DND-41 (cell line): ENCODE data around the gene STX1A.

ENCODE experiments used
- ATAC-seq: fragments of 200-7000 bp; cut with Tn5 transposase; 3 replicates; pipeline ENCODE4 v1.9.1; 2021; ENCODE audit warnings: low read depth; ENCODE audit not compliant: insufficient read depth
- DNase-seq: peaks from one replicate; pipeline ENCODE4 v3.0.0-alpha.2; 2020
- H2AFZ ChIP-seq: 2 replicates; pipeline ENCODE4 v1.6.0; 2012; ENCODE audit warnings: low read depth, low read length
- H3K27ac ChIP-seq: 2 replicates; pipeline ENCODE4 v1.5.1; 2012; ENCODE audit warnings: low read length, inconsistent platforms
- H3K27me3 ChIP-seq: fragments of 200-600 bp; sonication (generic); 2 replicates; pipeline ENCODE4 v1.6.0; 2012; ENCODE audit warnings: low read length, mild to moderate bottlenecking, inconsistent platforms; ENCODE audit not compliant: insufficient read depth, poor library complexity
- H3K36me3 ChIP-seq: 2 replicates; pipeline ENCODE4 v1.5.1; 2012; ENCODE audit warnings: low read length, inconsistent platforms; ENCODE audit not compliant: insufficient read depth
- H3K4me1 ChIP-seq: 2 replicates; pipeline ENCODE4 v1.5.1; 2012; ENCODE audit warnings: mild to moderate bottlenecking, low read length; ENCODE audit not compliant: insufficient read depth
- H3K4me2 ChIP-seq: 2 replicates; pipeline ENCODE4 v1.6.0; 2012; ENCODE audit warnings: mild to moderate bottlenecking, moderate library complexity, low read length, inconsistent platforms; ENCODE audit not compliant: insufficient read depth
- H3K4me3 ChIP-seq, 2 experiments: fragments of 200-600 bp in 1 of 2; shearing (Covaris generic) in 1 of 2; 2 replicates each; pipeline ENCODE4 v1.5.1; 2012 to 2016; ENCODE audit warnings: inconsistent platforms in 2 of 2, low read length in 2 of 2, mild to moderate bottlenecking in 2 of 2, low read depth in 1 of 2, moderate library complexity in 1 of 2
- H3K79me2 ChIP-seq: 2 replicates; pipeline ENCODE4 v1.6.0; 2012; ENCODE audit warnings: low read length, inconsistent platforms; ENCODE audit not compliant: insufficient read depth
- H3K9ac ChIP-seq: 2 replicates; pipeline ENCODE4 v1.6.0; 2012; ENCODE audit warnings: low read depth, mild to moderate bottlenecking, inconsistent platforms, low read length, moderate library complexity
- H3K9me3 ChIP-seq: 2 replicates; pipeline ENCODE4 v1.5.1; 2012; ENCODE audit warnings: low read length, moderate library complexity, mild to moderate bottlenecking, inconsistent platforms; ENCODE audit not compliant: insufficient read depth, severe bottlenecking
- H4K20me1 ChIP-seq: 2 replicates; pipeline ENCODE4 v1.6.0; 2012; ENCODE audit warnings: low read length; ENCODE audit not compliant: insufficient read depth
- EZH2 ChIP-seq: IDR thresholded peaks from 3 replicates; pipeline ENCODE4 v1.6.1; 2012; ENCODE audit warnings: borderline replicate concordance, low read depth, mild to moderate bottlenecking, moderate library complexity, low read length, inconsistent platforms; ENCODE audit not compliant: severe bottlenecking
- TF ChIP-seq, protein P1 (sequence below): IDR thresholded peaks from 2 replicates; pipeline ENCODE4 v1.5.1; 2012; ENCODE audit warnings: borderline replicate concordance, low read length, moderate library complexity, mild to moderate bottlenecking; ENCODE audit not compliant: poor library complexity, severe bottlenecking; ENCODE audit errors: extremely low read depth

STX1A gene

DNA sequence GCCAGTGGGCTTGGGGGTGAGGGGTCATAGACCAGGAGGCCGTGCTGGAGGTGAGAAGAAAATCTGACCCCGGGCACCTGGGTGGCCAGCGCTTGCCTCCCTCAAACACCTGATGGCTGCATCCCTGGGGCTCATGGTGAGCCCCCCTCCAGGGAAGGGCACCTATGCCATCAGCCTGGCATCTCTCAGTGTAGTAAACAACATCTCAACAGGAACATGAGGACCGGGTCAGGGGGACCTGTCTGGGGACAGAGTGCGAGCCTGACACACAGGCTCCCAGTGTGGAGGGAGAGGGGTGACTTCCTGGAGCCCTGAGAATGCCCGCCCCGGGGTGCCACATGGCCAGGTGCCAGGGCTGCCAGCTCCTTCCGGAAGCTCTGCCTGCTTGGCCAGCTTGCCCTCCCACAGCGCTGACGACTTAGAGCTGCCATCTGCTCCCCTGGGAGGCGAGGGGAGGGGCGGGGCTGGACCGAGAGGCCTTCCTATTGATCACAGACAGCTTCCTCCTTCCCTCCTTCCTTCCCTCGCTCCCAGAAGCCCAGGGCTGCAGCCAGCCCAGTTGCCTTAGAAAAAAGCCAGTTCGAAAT, 12.3 kb downstream of the STX1A start:
- Histone ChIP-seq H3K79me2 (no peaks in the 10 kb centered on the region), H3K4me3 (no peak overlapping the region), H4K20me1 (peaks cover 17% of the 10 kb centered on the region), H3K9me3 (no peaks in the 10 kb centered on the region), H3K27me3 (no peaks in the 10 kb centered on the region), H3K4me1 (peaks cover 18% of the 10 kb centered on the region), H3K4me2 (peak overlapping the region; percentile 58), H3K9ac (0 out of 2 replicates have a peak overlapping the region, but pooled peaks have one; percentile 15), H3K36me3 (no peaks in the 10 kb centered on the region), H3K27ac (no peak overlapping the region), H2AFZ (0 out of 2 replicates have a peak overlapping the region, but pooled peaks have one; percentile 10)
- TF ChIP-seq, protein P1, sequence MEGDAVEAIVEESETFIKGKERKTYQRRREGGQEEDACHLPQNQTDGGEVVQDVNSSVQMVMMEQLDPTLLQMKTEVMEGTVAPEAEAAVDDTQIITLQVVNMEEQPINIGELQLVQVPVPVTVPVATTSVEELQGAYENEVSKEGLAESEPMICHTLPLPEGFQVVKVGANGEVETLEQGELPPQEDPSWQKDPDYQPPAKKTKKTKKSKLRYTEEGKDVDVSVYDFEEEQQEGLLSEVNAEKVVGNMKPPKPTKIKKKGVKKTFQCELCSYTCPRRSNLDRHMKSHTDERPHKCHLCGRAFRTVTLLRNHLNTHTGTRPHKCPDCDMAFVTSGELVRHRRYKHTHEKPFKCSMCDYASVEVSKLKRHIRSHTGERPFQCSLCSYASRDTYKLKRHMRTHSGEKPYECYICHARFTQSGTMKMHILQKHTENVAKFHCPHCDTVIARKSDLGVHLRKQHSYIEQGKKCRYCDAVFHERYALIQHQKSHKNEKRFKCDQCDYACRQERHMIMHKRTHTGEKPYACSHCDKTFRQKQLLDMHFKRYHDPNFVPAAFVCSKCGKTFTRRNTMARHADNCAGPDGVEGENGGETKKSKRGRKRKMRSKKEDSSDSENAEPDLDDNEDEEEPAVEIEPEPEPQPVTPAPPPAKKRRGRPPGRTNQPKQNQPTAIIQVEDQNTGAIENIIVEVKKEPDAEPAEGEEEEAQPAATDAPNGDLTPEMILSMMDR, result no peak
- TF ChIP-seq EZH2, result no peak
- ATAC-seq, result peak; percentile 64
- peak; percentile 74 for DNase-seq

GRCh38 chr7:73706126-73707044, 13.1 kb downstream of the STX1A start:
- Histone ChIP-seq H3K9ac (no peak overlapping the region), H3K4me1 (peaks cover 18% of the 10 kb centered on the region), H3K9me3 (no peaks in the 10 kb centered on the region), H2AFZ (no peak overlapping the region), H3K27me3 (no peaks in the 10 kb centered on the region), H3K27ac (no peak overlapping the region), H3K36me3 (no peaks in the 10 kb centered on the region), H4K20me1 (peaks cover 12% of the 10 kb centered on the region; the same call in 1 of the 2 replicates), H3K4me2 (peak overlapping the region; percentile 58), H3K4me3 (no peak overlapping the region), H3K79me2 (no peaks in the 10 kb centered on the region)
- TF ChIP-seq EZH2, result no peak
- TF ChIP-seq, protein P1, result no peak
- ATAC-seq, result no peak
- no peak for DNase-seq

DNA sequence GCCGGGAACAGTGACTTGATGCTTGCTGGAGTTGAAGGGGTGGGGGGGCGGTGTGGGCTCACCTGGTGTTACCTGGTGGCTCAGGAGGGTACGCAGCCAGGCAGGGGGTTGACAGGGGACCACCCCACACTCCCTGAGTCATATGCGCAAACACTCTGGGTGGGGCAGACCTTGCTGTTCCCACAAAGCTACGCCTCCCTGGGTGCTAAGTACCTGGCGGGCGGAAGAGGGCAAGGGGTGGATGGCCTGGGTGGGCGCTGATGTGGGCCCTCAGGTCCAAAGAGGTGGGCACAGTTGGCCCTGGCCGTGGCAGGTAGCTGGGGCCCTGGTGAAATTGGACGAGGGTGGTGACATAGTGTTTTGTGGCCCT, 13.9 kb downstream of the STX1A start:
- DNase-seq (no peak), ATAC-seq (no peak)
- H3K4me2 ChIP-seq, result no peak overlapping the region
- TF ChIP-seq, protein P1, result no peak
- no peak for TF ChIP-seq EZH2
- no peaks in the 10 kb centered on the region for H3K9me3 ChIP-seq
- H2AFZ ChIP-seq, result no peak overlapping the region
- H4K20me1 ChIP-seq, result peaks cover 16% of the 10 kb centered on the region
- no peaks in the 10 kb centered on the region for H3K79me2 ChIP-seq
- no peaks in the 10 kb centered on the region for H3K36me3 ChIP-seq
- H3K27me3 ChIP-seq, result no peaks in the 10 kb centered on the region
- peaks cover 18% of the 10 kb centered on the region for H3K4me1 ChIP-seq
- no peak overlapping the region for H3K27ac ChIP-seq
- no peak overlapping the region for H3K9ac ChIP-seq
- H3K4me3 ChIP-seq, result no peak overlapping the region
